GM21423 (cell line): Measurements from ENCODE around the gene BMP4.

Experiments
- ATAC-seq: cut with Tn5 transposase; IDR thresholded peaks from one replicate; pipeline ENCODE4 v1.9.1; 2021; ENCODE audit warnings: mild to moderate bottlenecking, moderate library complexity; ENCODE audit not compliant: unreplicated experiment

BMP4 gene

GRCh38 chr14:53947094-53947445 is 9.6 kb downstream of the BMP4 start:
- no peak for ATAC-seq

- no peak for ATAC-seq
These were observed 10.1 kb downstream of the BMP4 start for GRCh38 chr14:53946404-53947093.

- ATAC-seq: no peak
These were observed 10.6 kb downstream of the BMP4 start for GRCh38 chr14:53946071-53946403.

- no peak for ATAC-seq
These were observed 12.9 kb downstream of the BMP4 start for GRCh38 chr14:53943751-53944083.

GRCh38 chr14:53942970-53943750 is 13.5 kb downstream of the BMP4 start:
- ATAC-seq: no peak

- ATAC-seq: no peak
These were observed 18.3 kb downstream of the BMP4 start for GRCh38 chr14:53938136-53938837.

GRCh38 chr14:53934778-53935414 is 21.7 kb downstream of the BMP4 start:
- no peak for ATAC-seq

GRCh38 chr14:53932966-53933365 is 23.7 kb downstream of the BMP4 start:
- ATAC-seq: no peak

- ATAC-seq: no peak
These were observed 26.5 kb downstream of the BMP4 start for GRCh38 chr14:53929871-53930715.

GRCh38 chr14:53927171-53927570 is 29.5 kb downstream of the BMP4 start:
- no peak for ATAC-seq

GRCh38 chr14:53925201-53925766 is 31.3 kb downstream of the BMP4 start:
- no peak for ATAC-seq

GRCh38 chr14:53924753-53925152 is 31.9 kb downstream of the BMP4 start:
- no peak for ATAC-seq

GRCh38 chr14:53921027-53921426 is 35.6 kb downstream of the BMP4 start:
- ATAC-seq: no peak

- ATAC-seq: no peak
These were observed 40.4 kb downstream of the BMP4 start for GRCh38 chr14:53916239-53916638.

GRCh38 chr14:53915364-53916014 is 41.1 kb downstream of the BMP4 start:
- no peak for ATAC-seq

- ATAC-seq: no peak
These were observed 44.6 kb downstream of the BMP4 start for GRCh38 chr14:53912021-53912420.

- no peak for ATAC-seq
These were observed 48.2 kb downstream of the BMP4 start for GRCh38 chr14:53908416-53908815.

- no peak for ATAC-seq
These were observed 54.3 kb downstream of the BMP4 start for GRCh38 chr14:53902307-53902706.

- no peak for ATAC-seq
These were observed 56.1 kb downstream of the BMP4 start for GRCh38 chr14:53900499-53900898.
